Hematopoietic multipotent progenitor cell (in vitro differentiated cells): ENCODE results near the gene C1orf116. TPM values are rescaled to one million over a fixed set of nuclear protein-coding genes. Genes with fewer than 3 reads are reported as not detected.

Experiments
- DNase-seq, 3 donors: peaks; one replicate each; pipeline ENCODE4 v3.0.0-alpha.2; 2011 to 2015; ENCODE audit warnings: low read depth in 2 of 3, low spot score in 2 of 3
- total RNA-seq: library from RNA; depleted of rRNA; stranded (reverse); fragments of >200 nt; gene quantifications from one replicate; pipeline ENCODE4 v1.2.3, GENCODE V29; 2012

Gene C1orf116
- total RNA-seq, 1 donor: under 0.01 TPM

DNA sequence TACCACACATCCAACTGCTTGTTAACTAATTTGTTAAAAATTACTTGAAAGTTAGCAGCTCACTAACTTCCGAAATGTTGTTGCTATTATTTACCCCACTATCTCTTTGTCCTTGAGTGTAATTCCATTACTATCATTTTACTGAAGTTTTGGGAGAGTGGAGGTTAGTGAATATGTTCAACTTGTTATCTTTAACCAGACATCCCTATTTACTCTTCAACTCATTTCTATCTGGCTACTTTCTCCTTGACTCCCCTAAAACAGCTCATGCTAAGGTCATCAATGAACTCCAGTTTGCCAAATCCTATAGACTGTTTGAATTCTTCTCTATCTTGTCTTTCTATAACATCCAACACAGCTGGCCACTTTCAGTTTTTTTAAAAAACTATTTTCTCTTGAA lies 4.3 kb upstream of the C1orf116 start:
- DNase-seq: no peak

DNA sequence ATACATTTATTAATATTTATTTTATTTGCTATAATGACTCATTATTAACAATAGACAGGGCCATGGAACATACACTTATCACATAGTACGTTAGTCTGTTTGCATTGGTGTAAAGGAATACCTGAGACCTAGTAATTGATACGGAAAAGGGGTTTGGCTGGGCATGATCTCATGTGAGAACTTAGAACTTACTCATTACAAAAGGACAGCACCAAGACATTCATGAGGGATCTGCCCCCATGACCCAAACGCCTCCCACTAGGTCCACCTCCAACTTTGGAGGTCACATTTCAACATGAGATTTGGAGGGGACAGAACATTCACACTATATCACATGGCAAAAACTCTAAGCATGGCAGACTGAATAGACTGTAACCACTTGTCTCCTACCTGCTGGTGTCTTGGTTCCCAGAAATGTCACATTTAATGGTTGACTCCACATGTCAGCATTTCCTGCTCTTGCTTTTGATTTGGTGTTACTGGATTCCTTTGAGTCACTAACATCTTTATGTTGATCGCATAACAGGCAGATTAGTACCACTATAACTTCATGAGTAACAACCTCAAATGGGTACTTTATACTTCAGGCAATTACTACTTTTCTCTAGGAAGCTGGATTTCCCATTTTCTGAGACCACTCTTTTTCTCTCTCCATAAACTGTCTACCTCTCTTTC lies 3.5 kb upstream of the C1orf116 start:
- DNase-seq: no peak

DNA sequence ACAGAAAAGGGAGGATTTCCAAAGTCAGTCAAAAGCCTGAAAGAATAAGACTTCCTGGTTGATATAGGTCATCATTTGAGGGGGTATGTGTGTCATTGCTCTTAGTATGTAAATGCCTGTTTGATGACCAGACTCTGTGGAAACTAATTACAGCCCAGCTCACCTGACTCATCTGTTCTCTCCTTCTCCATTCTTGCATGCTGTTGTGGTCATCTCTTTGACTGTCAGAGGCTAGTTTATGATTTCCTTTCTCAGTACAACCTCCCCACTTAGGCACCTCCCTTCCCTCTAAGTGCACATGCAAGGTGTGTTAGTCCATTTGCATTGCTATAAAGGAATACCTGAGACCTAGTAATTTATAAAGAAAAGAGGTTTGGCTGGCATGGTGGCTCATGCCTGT lies 2.4 kb upstream of the C1orf116 start:
- no peak for DNase-seq

DNA sequence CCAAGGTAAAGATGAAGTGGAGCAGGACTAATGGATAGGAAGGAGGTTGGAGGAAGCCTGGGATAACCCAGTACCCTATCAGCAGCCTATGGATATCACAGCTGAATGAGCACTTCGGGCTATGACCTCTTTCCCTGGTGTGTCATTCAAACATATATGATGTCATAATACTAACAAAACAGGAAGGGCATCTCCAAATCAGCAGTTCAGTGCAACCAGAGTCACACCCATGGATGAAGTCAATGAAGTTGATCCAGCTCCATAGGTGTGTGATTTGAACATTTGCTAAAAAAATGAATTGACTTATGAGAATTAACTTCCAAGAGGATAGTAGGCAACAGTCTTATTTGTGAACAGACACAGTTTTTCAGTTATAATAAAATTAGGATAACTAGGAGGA lies 1.7 kb upstream of the C1orf116 start:
- DNase-seq: no peak

DNA sequence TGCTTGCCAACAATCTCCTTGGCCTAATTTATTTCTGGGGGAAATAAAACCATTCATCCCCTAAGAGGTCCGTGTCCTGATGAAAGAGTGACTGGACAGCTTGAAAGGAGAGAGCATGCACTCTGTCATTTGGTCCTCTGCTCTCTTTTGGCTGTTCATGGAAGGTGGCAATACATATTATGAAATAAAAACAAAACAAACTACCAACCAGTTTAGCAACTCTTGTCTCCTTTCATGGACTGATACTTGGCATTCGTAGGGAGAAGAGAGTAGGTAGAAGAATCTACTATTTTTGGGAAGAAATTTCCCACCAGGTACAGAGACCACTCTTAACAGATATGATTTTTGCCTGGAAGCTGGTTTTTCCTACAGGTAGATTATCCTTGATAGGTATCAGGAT lies 746 bp upstream of the C1orf116 start:
- DNase-seq: no peak

DNA sequence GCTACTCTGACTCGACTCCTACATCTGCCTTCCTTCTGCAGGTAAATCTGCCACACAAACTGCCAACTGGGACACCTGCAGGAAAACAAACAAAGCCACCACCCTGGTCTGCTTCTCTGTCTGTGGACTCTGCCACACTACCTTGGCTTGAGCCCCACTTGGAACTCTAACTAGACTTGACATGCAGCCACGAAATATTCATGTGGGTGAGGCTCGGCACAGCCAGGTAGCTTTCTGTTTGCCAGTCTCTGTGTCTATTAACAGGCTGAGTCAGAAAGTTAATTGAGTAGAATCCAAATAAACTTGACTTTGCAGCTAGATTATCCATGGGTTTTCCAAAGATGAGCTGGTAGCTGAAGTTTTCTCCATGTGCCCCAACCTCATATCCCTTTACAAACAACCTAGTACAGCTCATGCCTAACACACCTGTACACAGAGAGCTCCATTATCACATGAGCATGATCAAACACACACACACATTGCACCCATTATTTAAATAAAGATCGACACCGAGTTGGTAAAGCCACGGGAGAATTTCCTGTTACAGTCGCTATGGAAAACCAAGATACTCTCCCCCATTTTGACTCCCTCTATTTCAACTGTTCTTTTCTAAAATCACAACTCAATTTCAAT lies 808 bp downstream of the C1orf116 start:
- no peak for DNase-seq

DNA sequence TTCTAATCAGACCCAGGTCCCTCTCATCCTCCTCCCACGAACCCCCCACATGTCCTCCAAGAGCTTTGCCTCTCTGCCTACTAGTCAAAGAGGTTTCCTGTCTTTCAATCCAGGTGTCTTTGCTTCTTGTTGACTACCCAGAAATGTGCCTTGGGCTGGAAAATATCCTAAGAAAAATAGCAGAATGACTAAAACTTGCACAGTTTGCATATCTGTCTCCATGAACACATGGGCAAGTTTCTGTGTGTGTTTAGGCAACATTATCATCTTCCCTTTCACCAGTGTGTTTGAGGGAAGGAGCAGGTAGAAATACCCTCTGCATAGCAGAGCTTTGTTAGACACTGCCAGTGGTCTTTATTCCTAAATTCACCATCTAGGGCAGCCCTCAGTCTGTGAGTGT lies 1.5 kb downstream of the C1orf116 start:
- no peak for DNase-seq

DNA sequence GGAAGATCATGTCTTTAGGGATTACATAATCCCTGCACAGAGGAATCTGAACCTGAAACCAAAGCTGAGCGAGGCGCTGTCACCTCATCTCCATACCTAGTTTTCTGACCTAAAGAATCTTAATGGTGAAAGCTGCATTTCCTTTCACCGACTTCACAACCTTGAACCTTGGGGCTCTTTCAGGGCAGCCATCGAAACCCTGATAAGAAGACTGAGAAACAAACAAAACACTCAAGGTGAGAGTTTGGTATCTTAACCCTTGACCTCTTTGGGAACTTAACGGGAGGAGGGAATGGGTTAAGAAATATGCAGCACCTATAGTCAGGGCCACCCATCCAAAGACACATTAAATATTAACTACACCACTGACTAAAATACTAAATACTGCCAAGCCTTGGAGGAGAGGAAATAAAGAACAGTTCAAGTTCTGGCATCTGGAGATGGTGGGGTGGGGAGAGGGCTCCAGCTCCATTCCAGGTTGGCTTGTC lies 2.0 kb downstream of the C1orf116 start:
- no peak for DNase-seq

DNA sequence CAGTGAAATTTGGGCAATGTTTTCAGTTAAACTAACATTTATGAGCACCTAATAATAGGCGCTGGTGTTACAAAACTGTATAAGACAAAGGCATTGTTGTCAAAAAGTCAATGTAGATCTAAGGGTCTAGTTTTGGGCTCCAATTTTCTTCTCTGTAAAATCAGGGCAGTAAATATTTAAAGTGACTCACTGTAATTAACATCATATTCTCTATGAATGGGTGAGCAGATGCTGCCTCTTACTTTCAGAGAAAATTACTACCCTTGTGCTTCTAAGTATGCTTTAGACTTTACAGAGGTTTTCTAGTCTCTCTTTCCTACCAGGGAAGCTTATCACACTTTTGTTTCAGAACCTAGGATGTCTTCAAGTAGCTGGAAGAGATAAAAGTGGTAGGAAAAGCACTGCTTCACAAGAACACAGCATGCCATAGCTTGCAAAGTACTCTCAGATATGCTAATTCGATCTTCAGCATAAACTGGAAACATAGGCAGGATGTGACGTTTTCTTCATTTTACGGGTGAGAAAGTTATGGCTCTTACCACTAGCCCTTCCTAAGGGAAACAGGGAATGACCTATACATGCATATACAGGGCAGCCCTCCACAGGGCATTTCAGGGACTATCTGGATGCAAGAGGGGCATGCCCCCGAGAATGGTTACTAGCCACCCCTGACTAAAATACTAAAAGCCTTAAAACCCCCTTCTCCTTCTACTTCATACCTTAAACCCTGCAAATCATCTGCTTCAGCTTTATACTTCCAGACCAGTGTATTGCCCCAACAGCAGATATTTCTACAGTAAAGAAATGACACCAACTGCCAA lies 2.6 kb downstream of the C1orf116 start:
- DNase-seq: no peak

DNA sequence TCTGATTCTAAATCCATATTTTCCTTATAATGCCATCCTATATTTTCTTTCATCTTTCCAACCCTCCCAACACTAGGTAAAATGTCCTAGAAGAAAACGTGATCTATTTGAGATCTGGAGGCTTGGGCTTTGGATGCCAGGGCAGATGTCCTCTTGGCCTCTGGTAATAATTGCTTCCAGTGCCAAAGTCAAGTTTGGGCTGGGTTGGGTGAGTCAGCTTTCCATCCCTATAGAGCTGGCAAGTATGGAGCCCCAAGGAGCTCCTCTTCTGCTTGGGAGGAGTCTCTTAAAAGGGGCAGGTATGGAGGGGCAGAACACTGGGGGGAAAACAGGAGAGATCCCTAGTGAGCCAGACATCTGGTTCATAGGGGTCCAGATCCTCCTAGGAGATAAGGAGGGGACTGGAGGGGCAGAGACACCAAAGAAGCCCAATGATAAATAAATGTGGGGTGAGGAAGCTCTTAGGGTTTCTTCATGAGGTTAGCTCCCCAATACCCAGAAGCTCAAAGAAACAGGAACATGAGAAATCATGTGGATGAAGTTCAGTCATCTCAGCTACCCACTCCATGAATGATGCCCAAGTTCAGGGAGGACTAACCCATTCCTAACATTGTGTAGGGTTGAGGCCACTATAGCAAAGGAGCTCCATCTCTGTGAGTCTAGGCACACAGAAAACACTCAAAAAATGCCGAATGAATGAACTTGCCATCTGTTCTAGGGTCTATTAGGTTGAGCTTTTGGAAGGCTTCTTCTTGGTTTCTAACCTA lies 3.5 kb downstream of the C1orf116 start:
- no peak for DNase-seq

DNA sequence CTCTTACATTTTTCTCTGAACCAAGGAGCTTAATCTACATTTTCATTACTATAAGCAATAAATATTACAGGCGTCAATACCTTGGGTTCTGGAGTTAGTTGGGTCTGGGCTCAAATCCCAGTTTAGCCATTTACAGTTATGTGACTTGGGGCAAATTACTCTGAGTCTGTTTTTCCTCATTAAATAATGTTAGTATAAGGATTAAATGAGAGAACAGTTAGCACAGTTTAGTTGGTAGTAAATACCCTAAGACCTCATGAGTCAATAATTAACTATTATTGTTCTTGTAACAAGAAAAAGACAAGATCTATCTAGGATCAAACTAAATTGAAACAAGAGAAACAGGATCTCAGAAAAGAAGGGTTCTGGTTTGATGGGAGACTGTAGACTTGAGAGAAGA lies 4.6 kb downstream of the C1orf116 start:
- DNase-seq: no peak

DNA sequence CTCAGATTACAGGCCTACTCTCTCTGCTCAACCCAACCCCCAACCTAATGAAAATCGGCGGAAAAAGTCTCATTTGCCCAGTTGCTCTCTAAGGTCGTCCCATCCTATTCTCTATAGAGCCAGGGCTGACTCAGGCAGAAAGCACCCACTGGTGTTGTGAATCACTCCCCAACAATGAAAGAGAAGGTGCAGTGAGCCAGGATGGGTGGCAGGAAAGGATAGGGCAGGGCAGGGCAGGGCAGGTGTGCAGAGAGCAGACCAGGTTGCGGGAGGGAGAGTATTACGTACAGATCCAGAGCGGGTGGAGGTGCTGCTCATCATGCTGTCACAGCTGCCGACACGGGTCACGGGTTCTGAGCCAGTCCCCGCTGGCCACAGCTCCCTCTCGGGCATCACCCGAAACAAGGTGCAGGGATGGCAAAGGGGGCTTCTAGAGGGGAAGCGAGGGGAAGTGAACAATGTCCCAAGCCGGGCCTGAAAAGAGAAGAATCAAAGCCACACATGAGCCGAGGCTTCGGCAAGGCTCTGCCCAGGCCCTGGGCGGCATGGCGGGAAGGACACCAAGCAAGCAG lies 5.3 kb downstream of the C1orf116 start:
- DNase-seq: no peak

DNA sequence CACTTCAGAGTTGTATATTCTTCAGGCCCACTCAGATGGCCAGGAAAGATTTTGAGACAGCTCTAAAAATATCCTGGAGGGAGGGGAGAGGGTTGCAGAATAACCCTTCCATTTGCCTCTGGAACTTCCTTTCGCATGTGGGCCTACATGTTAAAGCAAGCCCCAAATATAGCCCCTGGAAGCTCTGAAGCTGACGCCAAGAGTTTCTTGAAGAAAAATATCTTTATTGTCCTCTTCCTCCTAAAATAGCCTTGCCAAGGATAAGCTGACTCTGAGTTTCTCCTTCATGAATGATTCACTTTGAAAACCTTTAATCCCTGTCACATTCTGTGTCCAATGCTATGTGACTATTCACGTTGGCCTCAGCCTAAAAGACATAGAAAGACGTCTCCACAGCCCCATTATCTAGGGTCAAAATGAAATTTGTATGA lies 6.4 kb downstream of the C1orf116 start:
- no peak for DNase-seq

DNA sequence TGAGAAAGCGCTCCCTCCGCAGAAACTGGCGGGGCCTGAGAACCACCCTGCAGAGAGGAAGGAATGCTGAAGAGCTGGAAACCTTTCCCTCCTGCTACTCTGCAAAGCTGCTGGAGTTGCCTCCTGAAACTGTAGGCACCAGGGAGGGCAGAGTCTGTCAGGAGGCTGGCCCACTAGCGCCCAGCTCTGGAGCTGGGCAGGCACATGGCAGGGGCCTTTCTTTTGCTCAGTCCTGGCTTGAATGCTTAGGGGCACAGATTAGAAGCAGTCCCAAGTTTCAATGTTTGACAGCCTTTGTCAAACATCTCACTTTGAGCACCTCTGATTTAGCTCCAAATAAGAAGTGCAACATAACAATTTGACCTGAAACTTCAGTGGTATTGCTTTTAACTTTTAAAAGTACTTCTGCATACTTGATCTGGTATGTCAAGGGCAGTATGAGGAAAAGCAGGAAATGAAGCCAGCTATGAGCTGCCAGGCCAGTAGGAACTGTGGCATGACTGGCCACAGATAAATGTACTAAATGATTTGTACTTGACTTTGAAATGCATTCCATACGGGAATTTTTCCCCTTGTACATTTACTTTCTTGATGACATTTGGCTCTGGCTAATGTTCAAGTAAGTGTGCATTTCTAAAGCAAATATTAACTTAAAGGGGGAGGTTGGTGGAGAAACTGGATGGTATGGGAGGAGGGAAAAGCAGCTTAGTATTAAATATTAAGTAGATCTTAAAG lies 7.2 kb downstream of the C1orf116 start:
- DNase-seq: peak in 1 of 3 donors; percentile 4

DNA sequence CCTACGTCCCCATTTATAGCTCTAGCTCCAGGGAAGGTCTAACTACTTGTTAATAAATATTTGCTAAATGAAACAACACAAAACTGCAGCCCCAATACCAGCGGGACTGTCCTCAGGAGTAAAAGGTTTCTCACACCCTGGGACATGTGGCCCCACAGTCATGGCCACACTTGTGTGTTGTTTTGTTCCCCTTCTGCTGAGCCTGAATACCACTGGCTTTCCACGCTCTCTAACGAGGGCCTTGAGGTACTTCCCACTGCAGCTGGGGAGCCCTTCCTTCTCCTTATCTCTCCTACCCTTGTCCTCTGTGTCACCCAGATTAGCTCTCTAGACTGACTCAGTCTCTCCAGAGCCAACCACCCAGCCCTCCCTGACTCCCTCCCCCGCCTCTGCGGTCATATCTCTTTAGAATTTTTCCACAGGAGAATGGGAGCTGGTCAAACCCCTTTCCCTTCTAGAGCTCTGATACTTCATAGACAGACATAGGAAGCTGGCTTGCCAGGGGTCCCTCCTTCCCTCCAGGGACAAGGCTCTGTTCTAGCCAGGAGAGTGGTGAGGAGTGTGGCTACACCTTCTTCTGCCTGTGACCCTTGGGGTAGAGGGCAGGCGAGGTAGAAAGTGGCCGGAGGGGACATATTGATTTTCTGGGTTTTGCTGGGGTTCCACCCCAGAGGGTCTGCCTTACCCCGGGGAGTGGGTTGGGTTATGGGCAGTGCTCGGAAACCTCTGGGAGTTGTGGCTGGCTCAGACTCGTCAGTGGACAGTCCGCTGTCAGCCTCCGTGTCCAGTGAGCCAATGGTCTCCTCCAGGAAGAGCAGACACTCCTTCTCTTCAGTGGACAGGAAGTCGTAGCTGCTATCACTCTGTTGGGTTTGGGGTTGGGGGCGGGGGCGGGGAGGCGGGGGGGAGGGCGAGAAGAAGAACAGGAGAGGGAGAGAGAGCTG lies 8.1 kb downstream of the C1orf116 start:
- peak in 2 of 3 donors; percentile 76 to 83 for DNase-seq

DNA sequence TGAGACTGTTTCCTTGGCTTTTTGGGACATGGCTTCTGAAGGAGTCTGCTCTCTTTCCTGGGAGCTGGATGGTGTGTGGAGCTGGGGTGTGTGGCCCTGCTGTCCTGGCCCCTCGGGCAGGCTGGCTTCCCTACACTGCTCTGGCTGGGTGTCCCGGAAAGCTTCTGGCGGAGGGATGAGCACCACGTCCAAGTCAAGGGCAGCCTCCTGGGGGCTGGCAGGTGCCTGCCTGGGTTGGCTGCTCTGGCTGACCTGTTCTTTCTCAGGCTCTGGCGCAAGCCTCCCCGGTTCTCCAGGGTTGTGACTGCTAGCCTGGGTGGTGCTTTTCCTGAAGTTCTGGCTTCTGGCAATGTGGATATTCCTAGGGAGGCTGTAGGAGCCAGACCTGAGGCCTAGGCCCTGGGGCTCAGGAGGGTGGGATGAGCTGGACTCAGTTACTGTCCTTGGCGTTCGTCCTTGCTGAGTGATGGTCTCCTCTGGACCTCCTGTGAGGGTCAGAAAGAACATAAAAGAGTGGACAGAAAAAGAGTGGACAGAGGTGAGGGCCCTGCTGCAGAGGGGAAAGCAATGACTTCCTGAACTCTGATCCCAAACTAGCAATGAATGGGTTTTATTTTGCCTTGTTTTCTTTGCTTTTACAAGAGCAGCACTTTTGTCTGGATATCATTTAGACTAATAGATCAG lies 9.4 kb downstream of the C1orf116 start:
- DNase-seq: no peak

DNA sequence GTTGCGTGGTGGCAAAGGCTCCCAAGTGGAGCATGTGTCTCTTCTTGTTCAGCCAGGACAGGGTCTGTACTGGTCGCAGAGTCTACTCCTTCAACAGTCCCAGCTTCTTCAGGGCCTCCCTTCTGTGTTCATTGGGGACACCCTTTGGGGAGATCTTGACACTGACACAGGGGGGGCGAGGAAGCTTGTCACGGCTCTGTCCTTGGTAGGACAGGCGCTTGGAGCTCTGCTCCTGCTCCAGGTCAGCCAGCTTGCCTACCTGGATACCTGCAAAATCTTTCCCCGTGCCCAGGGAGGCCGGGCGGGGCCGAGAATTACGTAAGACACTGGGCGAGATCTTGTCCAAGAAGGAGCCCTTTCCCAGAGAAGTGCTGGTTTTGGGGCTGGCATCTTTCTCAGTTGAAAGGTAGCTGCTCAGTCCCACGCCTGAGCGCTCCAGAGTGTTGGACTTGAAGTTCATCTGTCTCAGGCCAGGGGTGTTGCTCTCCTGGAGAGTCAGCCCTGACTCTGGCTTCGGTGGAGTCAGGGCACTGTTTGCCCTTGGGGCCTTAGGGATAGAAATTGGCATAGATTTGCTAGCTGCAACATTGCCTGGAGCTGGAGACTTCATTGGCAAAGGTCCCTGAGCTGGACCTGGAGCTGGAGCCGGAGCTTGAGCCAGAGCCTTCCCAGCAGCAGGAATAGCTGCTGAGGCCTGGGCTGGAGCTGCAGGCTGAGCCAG lies 10.5 kb downstream of the C1orf116 start:
- no peak for DNase-seq
